ENCODE results near the gene CBR3. TPM values are rescaled to one million over a fixed set of nuclear protein-coding genes. Genes with fewer than 3 reads are reported as not detected.

The CBR3 gene
- total RNA-seq, 2 donors from 2014 or later = 19.7 to 23.2 TPM

GRCh38 chr21:36193200-36193599 lies 58.3 kb downstream of the CBR3 start:
- Mint-ChIP-seq H3K27me3 (no peaks in the 10 kb centered on the region), H3K36me3 (ENCODE audit: low read depth) (peaks cover 18% of the 10 kb centered on the region), H3K4me1 (peaks cover 6% of the 10 kb centered on the region), H3K9me3 (no peaks in the 10 kb centered on the region), H3K27ac (no peak overlapping the region), H3K4me3 (no peak overlapping the region)
- ATAC-seq (replicated peaks) = no peak

- no peak overlapping the region for H3K27ac Mint-ChIP-seq
- no peaks in the 10 kb centered on the region for H3K27me3 Mint-ChIP-seq
- no peak overlapping the region for H3K4me3 Mint-ChIP-seq
Observed at GRCh38 chr21:36194024-36194423, 59.1 kb downstream of the CBR3 start.

GRCh38 chr21:36195613-36196012 lies 60.7 kb downstream of the CBR3 start:
- no peak overlapping the region for H3K4me3 Mint-ChIP-seq
- no peak for ATAC-seq (replicated peaks)
- no peaks in the 10 kb centered on the region for H3K27me3 Mint-ChIP-seq
- no peaks in the 10 kb centered on the region for H3K9me3 Mint-ChIP-seq
- H3K4me1 Mint-ChIP-seq = peaks cover 3% of the 10 kb centered on the region
- peaks cover 26% of the 10 kb centered on the region for H3K36me3 Mint-ChIP-seq (ENCODE audit: low read depth)
- H3K27ac Mint-ChIP-seq = no peak overlapping the region

More at GRCh38 chr21:36194024-36194423, 59.1 kb downstream of the CBR3 start:
- H3K9me3 Mint-ChIP-seq = no peaks in the 10 kb centered on the region
- H3K4me1 Mint-ChIP-seq = peaks cover 3% of the 10 kb centered on the region
- peaks cover 17% of the 10 kb centered on the region for H3K36me3 Mint-ChIP-seq (ENCODE audit: low read depth)
- no peak for ATAC-seq (replicated peaks)

Other genes with a start within 250 kb of the CBR3 start
- 10 to 100 TPM; 12.0 to 21.5 TPM for gene SETD4, start 74.6 kb upstream of the CBR3 start, total RNA-seq
- 10 to 100 TPM; 21.8 to 63.9 TPM for gene CBR1, start 65.1 kb upstream of the CBR3 start, total RNA-seq
- gene DOP1B, start 21.7 kb downstream of the CBR3 start, total RNA-seq = 10 to 100 TPM; 13.5 to 13.6 TPM
- 10 to 100 TPM; 29.5 to 52.4 TPM for gene MORC3, start 185.1 kb downstream of the CBR3 start, total RNA-seq